Glutamatergic neuron (in vitro differentiated cells): ENCODE measurements around the gene ZNF93. TPM values are rescaled to one million over a fixed set of nuclear protein-coding genes. Genes with fewer than 3 reads are reported as not detected.
"Not testable (repeated sequence)": the region's sequence is repeated elsewhere in the genome, so short reads cannot be mapped to it uniquely, and the experiment has no call there.

Experiments
- DNase-seq: peaks from one replicate; pipeline ENCODE4 v3.0.0; 2022
- H3K27ac Mint-ChIP-seq: one replicate; pipeline ENCODE4 v1.8.0; 2020; ENCODE audit warnings: mild to moderate bottlenecking, mixed read lengths, inconsistent platforms; ENCODE audit not compliant: unreplicated experiment
- H3K27me3 Mint-ChIP-seq: one replicate; pipeline ENCODE4 v1.8.0; 2020; ENCODE audit warnings: mild to moderate bottlenecking, moderate library complexity, mixed read lengths, inconsistent platforms; ENCODE audit not compliant: unreplicated experiment
- H3K36me3 Mint-ChIP-seq: one replicate; pipeline ENCODE4 v1.8.0; 2020; ENCODE audit warnings: mild to moderate bottlenecking, mixed read lengths, inconsistent platforms; ENCODE audit not compliant: unreplicated experiment
- H3K4me1 Mint-ChIP-seq: one replicate; pipeline ENCODE4 v1.8.0; 2020; ENCODE audit warnings: mild to moderate bottlenecking, low read depth, mixed read lengths, inconsistent platforms; ENCODE audit not compliant: unreplicated experiment
- H3K4me3 Mint-ChIP-seq: one replicate; pipeline ENCODE4 v1.8.0; 2020; ENCODE audit warnings: mild to moderate bottlenecking, mixed read lengths, inconsistent platforms; ENCODE audit not compliant: unreplicated experiment
- H3K9me3 Mint-ChIP-seq: one replicate; pipeline ENCODE4 v1.8.0; 2020; ENCODE audit warnings: mild to moderate bottlenecking, moderate library complexity, mixed read lengths, inconsistent platforms; ENCODE audit not compliant: unreplicated experiment
- CTCF ChIP-seq: fragments of 200-600 bp; sonication (generic); IDR thresholded peaks from one replicate; pipeline ENCODE4 v1.5.0; 2021; ENCODE audit not compliant: partially characterized antibody, unreplicated experiment
- total RNA-seq: library from RNA; stranded (reverse); fragmentation: NEBNext Ultra II Directional; extraction: Animal tissue kit (Norgen Biotek cat#: 25700); gene quantifications from one replicate; pipeline ENCODE4 v1.2.1, GENCODE V29; 2021; ENCODE audit not compliant: unreplicated experiment

Gene ZNF93
- total RNA-seq, 1 donor from 2014 or later: 50.1 TPM

- no peak for DNase-seq
- H3K27ac Mint-ChIP-seq: no peak overlapping the region
- peaks cover 46% of the 10 kb centered on the region for H3K36me3 Mint-ChIP-seq
- H3K27me3 Mint-ChIP-seq: no peaks in the 10 kb centered on the region
- no peaks in the 10 kb centered on the region for H3K4me1 Mint-ChIP-seq
- TF ChIP-seq CTCF: no peak
- H3K9me3 Mint-ChIP-seq: peaks cover 3% of the 10 kb centered on the region
- no peak overlapping the region for H3K4me3 Mint-ChIP-seq
These were observed 16.2 kb upstream of the ZNF93 start for GRCh38 chr19:19884583-19884982.

DNA sequence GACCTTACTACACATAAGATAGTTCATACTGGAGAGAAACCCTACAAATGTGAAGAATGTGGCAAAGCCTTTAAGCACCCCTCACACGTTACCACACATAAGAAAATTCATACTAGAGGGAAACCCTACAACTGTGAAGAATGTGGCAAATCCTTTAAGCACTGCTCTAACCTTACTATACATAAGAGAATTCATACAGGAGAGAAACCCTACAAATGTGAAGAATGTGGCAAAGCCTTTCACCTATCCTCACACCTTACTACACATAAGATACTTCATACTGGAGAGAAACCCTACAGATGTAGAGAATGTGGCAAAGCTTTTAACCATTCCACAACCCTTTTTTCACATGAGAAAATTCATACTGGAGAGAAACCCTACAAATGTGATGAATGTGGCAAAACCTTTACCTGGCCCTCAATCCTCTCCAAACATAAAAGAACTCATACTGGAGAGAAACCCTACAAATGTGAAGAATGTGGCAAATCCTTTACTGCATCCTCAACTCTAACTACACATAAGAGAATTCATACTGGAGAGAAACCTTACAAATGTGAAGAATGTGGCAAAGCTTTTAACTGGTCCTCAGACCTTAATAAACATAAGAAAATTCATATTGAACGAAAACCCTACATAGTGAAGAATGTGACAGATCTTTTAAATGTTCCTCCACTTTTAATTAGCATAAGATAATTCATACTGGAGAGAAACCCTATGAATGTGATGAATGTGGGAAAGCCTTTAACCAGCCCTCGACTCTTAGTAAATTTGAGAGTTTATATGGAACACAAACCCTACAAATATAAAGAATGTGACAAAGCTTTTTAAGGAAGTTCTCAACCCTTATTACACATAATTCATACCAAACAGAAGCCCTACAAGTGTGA, 8.4 kb upstream of the ZNF93 start:
- H3K4me3 Mint-ChIP-seq, DNase-seq, H3K4me1 Mint-ChIP-seq: not testable (repeated sequence)
- peaks cover 51% of the 10 kb centered on the region for H3K9me3 Mint-ChIP-seq
- H3K27me3 Mint-ChIP-seq: peaks cover 14% of the 10 kb centered on the region
- H3K27ac Mint-ChIP-seq: peak overlapping the region; percentile 31
- H3K36me3 Mint-ChIP-seq: peaks cover 67% of the 10 kb centered on the region

DNA sequence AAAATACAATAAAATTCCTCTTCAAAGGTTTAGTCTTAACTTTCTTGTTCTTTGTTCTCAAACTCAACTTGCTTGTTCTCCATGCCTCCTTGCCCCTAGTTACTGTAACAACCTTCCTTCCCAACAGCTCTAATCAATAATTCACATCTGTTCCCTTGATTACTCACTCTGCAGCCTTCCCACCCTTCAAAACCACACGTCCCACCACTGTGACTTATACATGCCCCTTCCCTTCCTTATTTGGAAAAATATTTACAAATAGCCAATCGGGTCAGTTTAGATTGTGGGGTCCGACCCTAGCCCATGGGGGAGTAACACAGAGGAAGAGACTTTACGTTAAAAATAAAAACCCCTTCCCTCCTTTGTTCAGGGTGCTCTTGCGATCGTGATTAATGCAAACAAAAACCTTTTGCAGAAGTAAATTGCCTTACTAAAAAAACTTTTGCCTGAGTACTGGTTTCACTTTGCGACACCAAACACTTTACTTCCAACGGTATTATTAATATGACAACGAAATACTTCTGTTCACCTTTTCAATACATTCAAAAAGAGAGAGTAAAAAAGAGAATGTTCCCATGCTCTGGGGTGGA, 512 bp upstream of the ZNF93 start:
- DNase-seq: no peak
- H3K4me3 Mint-ChIP-seq: peak overlapping the region; percentile 98
- H3K27ac Mint-ChIP-seq: peak overlapping the region; percentile 100
- peaks cover 18% of the 10 kb centered on the region for H3K27me3 Mint-ChIP-seq
- peaks cover 39% of the 10 kb centered on the region for H3K36me3 Mint-ChIP-seq
- no peak for TF ChIP-seq CTCF
- H3K9me3 Mint-ChIP-seq: peaks cover 40% of the 10 kb centered on the region
- peaks cover 26% of the 10 kb centered on the region for H3K4me1 Mint-ChIP-seq

- DNase-seq, H3K4me3 Mint-ChIP-seq, H3K27me3 Mint-ChIP-seq, H3K27ac Mint-ChIP-seq, H3K36me3 Mint-ChIP-seq, H3K9me3 Mint-ChIP-seq: not testable (repeated sequence)
- peaks cover 43% of the 10 kb centered on the region for H3K4me1 Mint-ChIP-seq
These were observed 6.8 kb downstream of the ZNF93 start for GRCh38 chr19:19907551-19907950.

GRCh38 chr19:19909654-19910053, 8.9 kb downstream of the ZNF93 start:
- Mint-ChIP-seq H3K9me3 (no peaks in the 10 kb centered on the region), H3K36me3 (no peaks in the 10 kb centered on the region), H3K27ac (no peak overlapping the region), H3K27me3 (peaks cover 4% of the 10 kb centered on the region), H3K4me3 (no peak overlapping the region), H3K4me1 (peaks cover 40% of the 10 kb centered on the region)
- no peak for DNase-seq
- no peak for TF ChIP-seq CTCF

GRCh38 chr19:19911150-19911549, 10.4 kb downstream of the ZNF93 start:
- TF ChIP-seq CTCF: no peak
- no peak for DNase-seq
- Mint-ChIP-seq H3K27ac (no peak overlapping the region), H3K4me3 (no peak overlapping the region), H3K9me3 (no peaks in the 10 kb centered on the region), H3K36me3 (no peaks in the 10 kb centered on the region), H3K27me3 (peaks cover 4% of the 10 kb centered on the region), H3K4me1 (peaks cover 26% of the 10 kb centered on the region)
